Measurements from ENCODE around the gene SLC25A38. TPM values are rescaled to one million over a fixed set of nuclear protein-coding genes. Genes with fewer than 3 reads are reported as not detected.

SLC25A38 gene
- total RNA-seq, 1 experiment from 2014 or later: 22.0 TPM

- Histone ChIP-seq H3K4me1 (replicated peaks; ENCODE audit: insufficient read depth) (no peaks in the 10 kb centered on the region), H2AFZ (no peak overlapping the region), H3F3A (ENCODE audit: insufficient read depth, low read depth) (no peaks in the 10 kb centered on the region), H3K4me3 (no peak overlapping the region), H3K27me3 (ENCODE audit: insufficient read depth, low read depth) (peaks cover 10% of the 10 kb centered on the region; the same call in 1 of the 2 replicates), H3K4me2 (no peak overlapping the region), H3K36me3 (ENCODE audit: low read depth) (no peaks in the 10 kb centered on the region), H3K9me2 (ENCODE audit: insufficient read depth) (no peaks in the 10 kb centered on the region), H3K79me2 (ENCODE audit: low read depth) (no peaks in the 10 kb centered on the region), H3K9me3 (ENCODE audit: insufficient read depth, low read depth) (no peaks in the 10 kb centered on the region), H3K27ac (no peak overlapping the region), H4K20me1 (ENCODE audit: insufficient read depth) (no peaks in the 10 kb centered on the region)
- POLR2A ChIA-PET (ENCODE audit: unreplicated experiment): no interaction called here
- no TSS peak for BruUV-seq (replicated peaks)
- TF ChIP-seq CTCF (conservative IDR thresholded peaks at IDR 0.05) (no peak), EZH2 (IDR thresholded peaks at IDR 0.05; ENCODE audit: low read depth) (no peak)
- CTCF ChIA-PET: no interaction called here
- DNase-seq: no peak
- intact Hi-C loops (cut with micrococcal nuclease; ENCODE audit: unreplicated experiment): no loop called here
Observed at GRCh38 chr3:39338201-39338600, 45.0 kb upstream of the SLC25A38 start.

GRCh38 chr3:39339086-39339485, 44.1 kb upstream of the SLC25A38 start:
- POLR2A ChIA-PET (ENCODE audit: unreplicated experiment): no interaction called here
- TF ChIP-seq EZH2 (IDR thresholded peaks at IDR 0.05; ENCODE audit: low read depth): no peak
- TF ChIP-seq CTCF (conservative IDR thresholded peaks at IDR 0.05): no peak
- no peak for DNase-seq

DNA sequence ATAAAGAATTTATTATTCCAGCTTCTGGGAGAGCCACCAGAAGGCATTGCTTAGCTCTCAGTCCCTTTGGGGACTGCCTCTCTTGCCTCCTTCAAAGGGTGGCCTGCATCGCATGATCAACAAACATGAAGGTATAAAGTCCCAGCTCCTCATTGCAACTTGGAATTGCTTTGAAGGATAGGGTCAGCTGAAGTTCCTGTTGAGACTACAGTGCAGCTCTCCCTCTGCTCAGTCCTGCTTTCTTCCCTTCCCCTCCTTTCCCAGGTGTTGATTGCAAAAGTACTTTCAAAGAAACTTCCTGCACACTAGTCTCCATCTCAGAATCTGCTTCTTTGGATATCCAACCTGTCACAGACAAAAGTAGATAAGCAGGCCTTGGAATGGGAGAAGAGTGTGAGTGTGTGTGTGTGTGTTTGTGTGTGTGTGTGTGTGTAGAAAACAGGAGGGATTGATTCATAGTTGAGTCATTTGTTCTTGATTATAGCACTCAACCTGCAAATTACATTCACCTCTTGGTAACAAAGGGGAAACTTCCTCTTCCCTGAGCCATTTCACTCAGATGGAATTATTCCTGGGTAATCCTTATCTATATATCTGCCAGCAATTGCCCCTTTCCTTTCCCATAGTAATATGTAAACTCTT, 40.0 kb upstream of the SLC25A38 start:
- no TSS peak for BruUV-seq (replicated peaks)
- no peak for DNase-seq
- no peaks in the 10 kb centered on the region for H3K79me2 ChIP-seq (ENCODE audit: low read depth)

More at GRCh38 chr3:39339086-39339485, 44.1 kb upstream of the SLC25A38 start:
- no peak overlapping the region for H3K4me2 ChIP-seq
- CTCF ChIA-PET: no interaction called here
- no peaks in the 10 kb centered on the region for H3K9me3 ChIP-seq (ENCODE audit: insufficient read depth, low read depth)
- H3K79me2 ChIP-seq (ENCODE audit: low read depth): no peaks in the 10 kb centered on the region
- no peak overlapping the region for H2AFZ ChIP-seq
- intact Hi-C loops (cut with micrococcal nuclease; ENCODE audit: unreplicated experiment): no loop called here
- H3K36me3 ChIP-seq (ENCODE audit: low read depth): no peaks in the 10 kb centered on the region
- no peak overlapping the region for H3K27ac ChIP-seq
- H3K4me1 ChIP-seq (replicated peaks; ENCODE audit: insufficient read depth): no peaks in the 10 kb centered on the region
- H4K20me1 ChIP-seq (ENCODE audit: insufficient read depth): no peaks in the 10 kb centered on the region
- BruUV-seq (replicated peaks): no TSS peak
- no peaks in the 10 kb centered on the region for H3K9me2 ChIP-seq (ENCODE audit: insufficient read depth)
- no peak overlapping the region for H3K4me3 ChIP-seq
- H3K27me3 ChIP-seq (ENCODE audit: insufficient read depth, low read depth): peaks cover 10% of the 10 kb centered on the region; the same call in 1 of the 2 replicates
- no peaks in the 10 kb centered on the region for H3F3A ChIP-seq (ENCODE audit: insufficient read depth, low read depth)

More for the DNA sequence above, 40.0 kb upstream of the SLC25A38 start:
- ChIA-PET CTCF (no interaction called here), POLR2A (ENCODE audit: unreplicated experiment) (no interaction called here)
- Histone ChIP-seq H2AFZ (no peak overlapping the region), H3K4me3 (no peak overlapping the region), H3F3A (ENCODE audit: insufficient read depth, low read depth) (no peaks in the 10 kb centered on the region), H3K4me2 (no peak overlapping the region), H3K9me3 (ENCODE audit: insufficient read depth, low read depth) (no peaks in the 10 kb centered on the region), H3K4me1 (replicated peaks; ENCODE audit: insufficient read depth) (no peaks in the 10 kb centered on the region), H3K36me3 (ENCODE audit: low read depth) (no peaks in the 10 kb centered on the region), H3K27me3 (ENCODE audit: insufficient read depth, low read depth) (no peaks in the 10 kb centered on the region), H3K27ac (no peak overlapping the region), H4K20me1 (ENCODE audit: insufficient read depth) (no peaks in the 10 kb centered on the region), H3K9me2 (ENCODE audit: insufficient read depth) (no peaks in the 10 kb centered on the region)
- intact Hi-C loops (cut with micrococcal nuclease; ENCODE audit: unreplicated experiment): no loop called here
- TF ChIP-seq EZH2 (IDR thresholded peaks at IDR 0.05; ENCODE audit: low read depth): no peak
- TF ChIP-seq CTCF (conservative IDR thresholded peaks at IDR 0.05): no peak
